Breast epithelium (tissue), 4 donors: ENCODE results near the gene PGRMC2. TPM values are rescaled to one million over a fixed set of nuclear protein-coding genes. Genes with fewer than 3 reads are reported as not detected.

Experiments used
- DNase-seq, 2 donors: peaks; one replicate each; pipeline ENCODE4 v3.0.0-alpha.2; 2019; ENCODE audit warnings: low spot score in 2 of 2
- H3K27ac ChIP-seq, 2 donors: fragments of 200-600 bp; sonication (generic) in 1 of 2; one replicate each; pipeline ENCODE4 v1.5.1; 2016 to 2019; ENCODE audit warnings: mild to moderate bottlenecking in 1 of 2
- H3K27me3 ChIP-seq, 2 donors: fragments of 200-600 bp; sonication (generic) in 1 of 2; one replicate each; pipeline versions ENCODE4 v1.5.1 to v1.6.0; 2017 to 2019; ENCODE audit warnings: control low read depth in 1 of 2, mild to moderate bottlenecking in 1 of 2
- H3K36me3 ChIP-seq: fragments of 200-600 bp; one replicate; pipeline ENCODE4 v1.5.1; 2019
- H3K4me1 ChIP-seq, 2 donors: fragments of 200-600 bp; sonication (generic); one replicate each; pipeline ENCODE4 v1.5.1; 2016 to 2019; ENCODE audit warnings: control low read depth in 1 of 2
- H3K4me3 ChIP-seq, 3 donors: fragments of 200-600 bp; sonication (generic); 1 replicate in 2 of 3; 2 replicates in 1 of 3; pipeline ENCODE4 v1.5.1; 2016 to 2019; ENCODE audit warnings: mild to moderate bottlenecking in 3 of 3, moderate library complexity in 2 of 3
- H3K9me3 ChIP-seq, 2 donors: fragments of 200-600 bp; sonication (generic) in 1 of 2; one replicate each; pipeline ENCODE4 v1.5.1; 2016 to 2019; ENCODE audit warnings: control low read depth in 1 of 2
- POLR2A ChIP-seq: fragments of 450-650 bp; IDR thresholded peaks from one replicate; pipeline ENCODE4 v1.6.1; 2016; ENCODE audit warnings: antibody characterized with exemption, mild to moderate bottlenecking, moderate library complexity
- POLR2AphosphoS5 ChIP-seq, 3 donors: sonication (generic); formaldehyde crosslinking; IDR thresholded peaks; one replicate each; pipeline ENCODE4 v1.6.1; 2017; ENCODE audit warnings: antibody characterized with exemption in 3 of 3
- intact Hi-C: fragments of 100-400 bp; cut with DNase I; formaldehyde crosslinking; loops from one replicate; pipeline ENCODE4 v1.15.1; 2023; ENCODE audit warnings: low total_unique reads
- total RNA-seq, 3 donors: library from RNA; depleted of rRNA; stranded (reverse); fragments of >200 nt; gene quantifications; one replicate each; pipeline ENCODE4 v1.1.0, GENCODE V29; 2016
- TF ChIP-seq, protein P1 (sequence below), 3 donors: fragments of 450-650 bp; IDR thresholded peaks; one replicate each; pipeline ENCODE4 v1.5.1; 2016 to 2017; ENCODE audit warnings: antibody characterized with exemption in 3 of 3, mild to moderate bottlenecking in 3 of 3, moderate library complexity in 3 of 3

Gene PGRMC2
- total RNA-seq, 3 donors from 2014 or later: 34.7 to 51.2 (median 47.5) TPM

DNA sequence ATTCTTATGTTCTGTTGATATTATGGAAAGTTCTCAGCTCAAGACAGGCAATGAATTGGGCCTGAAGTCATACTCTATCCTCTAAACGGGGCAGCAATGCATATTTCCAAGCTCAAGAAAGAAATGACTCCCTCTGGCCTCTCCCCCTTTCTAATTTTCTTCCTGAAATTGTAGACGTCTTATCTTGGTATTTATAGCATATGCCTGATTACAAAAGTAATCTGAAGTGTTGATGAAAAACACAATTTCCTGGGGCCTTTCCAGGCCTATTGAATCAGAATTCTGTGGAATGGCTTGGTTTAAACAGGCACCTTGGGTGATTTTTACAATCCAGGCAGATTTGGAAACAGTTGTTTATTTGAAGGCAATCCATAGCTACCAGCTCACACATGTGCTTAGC is 21.4 kb upstream of the PGRMC2 start:
- Histone ChIP-seq H3K27ac (no peak overlapping the region), H3K4me1 (no peaks in the 10 kb centered on the region), H3K4me3 (no peak overlapping the region), H3K27me3 (no peaks in the 10 kb centered on the region), H3K9me3 (no peaks in the 10 kb centered on the region), H3K36me3 (no peaks in the 10 kb centered on the region)
- DNase-seq: no peak
- TF ChIP-seq POLR2AphosphoS5 (IDR thresholded peaks at IDR 0.05): no peak
- TF ChIP-seq, protein P1, sequence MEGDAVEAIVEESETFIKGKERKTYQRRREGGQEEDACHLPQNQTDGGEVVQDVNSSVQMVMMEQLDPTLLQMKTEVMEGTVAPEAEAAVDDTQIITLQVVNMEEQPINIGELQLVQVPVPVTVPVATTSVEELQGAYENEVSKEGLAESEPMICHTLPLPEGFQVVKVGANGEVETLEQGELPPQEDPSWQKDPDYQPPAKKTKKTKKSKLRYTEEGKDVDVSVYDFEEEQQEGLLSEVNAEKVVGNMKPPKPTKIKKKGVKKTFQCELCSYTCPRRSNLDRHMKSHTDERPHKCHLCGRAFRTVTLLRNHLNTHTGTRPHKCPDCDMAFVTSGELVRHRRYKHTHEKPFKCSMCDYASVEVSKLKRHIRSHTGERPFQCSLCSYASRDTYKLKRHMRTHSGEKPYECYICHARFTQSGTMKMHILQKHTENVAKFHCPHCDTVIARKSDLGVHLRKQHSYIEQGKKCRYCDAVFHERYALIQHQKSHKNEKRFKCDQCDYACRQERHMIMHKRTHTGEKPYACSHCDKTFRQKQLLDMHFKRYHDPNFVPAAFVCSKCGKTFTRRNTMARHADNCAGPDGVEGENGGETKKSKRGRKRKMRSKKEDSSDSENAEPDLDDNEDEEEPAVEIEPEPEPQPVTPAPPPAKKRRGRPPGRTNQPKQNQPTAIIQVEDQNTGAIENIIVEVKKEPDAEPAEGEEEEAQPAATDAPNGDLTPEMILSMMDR (IDR thresholded peaks at IDR 0.05): no peak
- no peak for TF ChIP-seq POLR2A
- intact Hi-C loops: no loop called here

DNA sequence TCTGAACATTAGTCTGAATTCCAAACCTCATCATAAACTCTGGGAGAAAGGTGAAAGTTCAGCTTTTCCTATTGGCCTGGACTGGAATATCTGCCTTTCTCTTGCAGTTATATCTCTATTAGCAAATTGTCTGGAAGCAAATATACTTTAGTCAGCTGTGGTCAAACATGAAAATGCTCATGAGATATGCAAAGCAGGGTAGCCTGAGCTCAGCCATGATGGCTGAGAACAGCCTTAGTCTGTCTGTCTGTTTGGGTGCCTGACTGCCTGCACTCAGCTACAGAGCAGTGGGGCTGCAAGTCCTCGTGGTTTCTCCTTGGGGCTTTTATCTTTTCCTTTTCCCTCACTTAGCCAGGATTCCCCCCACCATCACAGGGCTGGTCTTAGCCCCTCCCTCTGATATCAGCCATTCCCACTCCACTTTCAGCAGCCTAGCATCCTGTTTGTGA is 19.5 kb upstream of the PGRMC2 start:
- intact Hi-C loops: no loop called here
- H3K4me3 ChIP-seq: no peak overlapping the region
- H3K9me3 ChIP-seq: no peaks in the 10 kb centered on the region
- no peaks in the 10 kb centered on the region for H3K36me3 ChIP-seq
- no peaks in the 10 kb centered on the region for H3K4me1 ChIP-seq
- H3K27ac ChIP-seq: no peak overlapping the region
- TF ChIP-seq POLR2A: no peak
- no peak for TF ChIP-seq POLR2AphosphoS5 (IDR thresholded peaks at IDR 0.05)
- TF ChIP-seq, protein P1 (IDR thresholded peaks at IDR 0.05): no peak
- no peak for DNase-seq
- H3K27me3 ChIP-seq: no peaks in the 10 kb centered on the region

DNA sequence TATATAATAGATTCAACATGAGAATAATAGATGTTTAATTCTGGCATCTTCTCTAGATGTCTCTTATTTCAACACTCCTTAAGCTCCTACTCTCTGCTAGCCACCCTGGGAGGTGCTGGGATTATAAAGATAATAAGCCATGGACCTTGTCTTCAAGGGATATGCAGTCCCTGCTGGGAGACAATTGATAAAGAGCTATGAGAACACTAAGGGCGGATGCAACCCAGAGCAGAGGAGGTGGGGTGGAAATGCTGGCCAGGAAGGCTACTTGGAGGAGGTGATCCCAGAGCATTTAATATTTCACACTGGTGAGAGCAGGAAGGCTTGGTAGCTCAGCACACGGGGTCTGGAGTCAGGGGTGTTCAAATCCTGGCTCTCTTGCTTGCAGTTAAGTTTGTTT is 18.3 kb upstream of the PGRMC2 start:
- DNase-seq: no peak
- Histone ChIP-seq H3K36me3 (no peaks in the 10 kb centered on the region), H3K27me3 (no peaks in the 10 kb centered on the region), H3K4me3 (no peak overlapping the region), H3K27ac (no peak overlapping the region), H3K4me1 (no peaks in the 10 kb centered on the region), H3K9me3 (no peaks in the 10 kb centered on the region)
- no peak for TF ChIP-seq POLR2AphosphoS5 (IDR thresholded peaks at IDR 0.05)
- no peak for TF ChIP-seq POLR2A
- TF ChIP-seq, protein P1 (IDR thresholded peaks at IDR 0.05): no peak
- intact Hi-C loops: no loop called here

DNA sequence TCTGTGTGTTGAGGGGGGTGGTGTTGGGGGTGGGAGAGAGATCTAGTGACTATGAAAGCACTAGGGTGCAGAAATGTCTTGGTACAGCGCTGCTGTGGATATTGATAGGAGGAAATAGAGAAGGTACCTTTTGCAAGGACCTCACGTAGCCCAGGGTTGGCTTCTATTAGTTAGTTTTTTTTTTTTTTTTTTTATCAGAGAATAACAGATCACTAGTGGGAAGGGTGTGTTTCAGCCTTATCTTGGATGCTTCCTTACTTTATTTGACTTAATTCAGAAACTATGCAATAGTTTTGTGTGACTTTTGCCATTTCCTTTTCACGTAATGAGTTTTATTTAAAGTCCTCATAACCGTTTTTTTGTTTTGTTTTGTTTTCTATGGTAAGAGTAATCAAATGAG is 16.4 kb upstream of the PGRMC2 start:
- Histone ChIP-seq H3K27me3 (no peaks in the 10 kb centered on the region), H3K4me3 (no peak overlapping the region), H3K4me1 (no peaks in the 10 kb centered on the region), H3K9me3 (no peaks in the 10 kb centered on the region), H3K36me3 (no peaks in the 10 kb centered on the region), H3K27ac (no peak overlapping the region)
- TF ChIP-seq, protein P1 (IDR thresholded peaks at IDR 0.05): no peak
- TF ChIP-seq POLR2AphosphoS5 (IDR thresholded peaks at IDR 0.05) (no peak), POLR2A (no peak)
- no peak for DNase-seq
- intact Hi-C loops: no loop called here

DNA sequence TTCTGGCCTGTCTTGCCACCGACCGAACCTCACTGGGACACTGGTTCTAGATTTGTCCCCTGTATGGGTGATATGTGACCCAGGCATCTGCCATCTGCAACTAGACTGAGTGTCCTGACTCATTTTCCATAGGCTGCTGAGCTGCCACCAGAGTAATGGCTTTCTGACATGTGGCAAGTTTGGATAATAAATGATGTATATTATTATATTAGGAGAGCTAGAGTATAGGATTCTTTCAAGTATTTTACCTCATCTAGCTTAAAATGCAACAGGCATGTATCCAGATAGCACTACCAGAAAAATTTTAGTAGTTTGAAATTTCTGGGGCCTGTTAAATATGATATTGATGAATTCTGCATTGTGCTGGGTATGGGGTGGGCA is 15.8 kb upstream of the PGRMC2 start:
- H3K36me3 ChIP-seq: no peaks in the 10 kb centered on the region
- H3K27ac ChIP-seq: no peak overlapping the region
- no peaks in the 10 kb centered on the region for H3K4me1 ChIP-seq
- intact Hi-C loops: no loop called here
- no peaks in the 10 kb centered on the region for H3K27me3 ChIP-seq
- H3K9me3 ChIP-seq: no peaks in the 10 kb centered on the region
- TF ChIP-seq, protein P1 (IDR thresholded peaks at IDR 0.05): no peak
- TF ChIP-seq POLR2A (no peak), POLR2AphosphoS5 (IDR thresholded peaks at IDR 0.05) (no peak)
- H3K4me3 ChIP-seq: no peak overlapping the region
- DNase-seq: no peak
